Central memory CD8-positive, alpha-beta T cell (primary cell): Measurements from ENCODE around the gene CCSER2.
"Not testable (repeated sequence)": the region's sequence is repeated elsewhere in the genome, so short reads cannot be mapped to it uniquely, and the experiment has no call there.

Experiments used
- ATAC-seq: fragments of 150-1000 bp; cut with Tn5 transposase; replicated peaks from 2 replicates; pipeline ENCODE4 v1.10.0; 2022; ENCODE audit warnings: mild to moderate bottlenecking, moderate FRiP score, moderate number of reproducible peaks; ENCODE audit not compliant: poor library complexity, severe bottlenecking; ENCODE audit errors: extremely low read depth
- DNase-seq, 2 donors: peaks; one replicate each; pipeline ENCODE4 v3.0.0; 2021; ENCODE audit warnings: low spot score in 2 of 2
- H3K27ac Mint-ChIP-seq: one replicate; pipeline ENCODE4 v1.8.0; 2022; ENCODE audit warnings: low read depth, mild to moderate bottlenecking, moderate library complexity, mixed read lengths
- H3K27me3 Mint-ChIP-seq: one replicate; pipeline ENCODE4 v1.8.0; 2022; ENCODE audit warnings: mixed read lengths
- H3K36me3 Mint-ChIP-seq: one replicate; pipeline ENCODE4 v1.8.0; 2022; ENCODE audit warnings: mild to moderate bottlenecking, moderate library complexity, mixed read lengths; ENCODE audit not compliant: insufficient read depth
- H3K4me1 Mint-ChIP-seq: one replicate; pipeline ENCODE4 v1.8.0; 2022; ENCODE audit warnings: mixed read lengths
- H3K4me3 Mint-ChIP-seq: one replicate; pipeline ENCODE4 v1.8.0; 2022; ENCODE audit warnings: mild to moderate bottlenecking, moderate library complexity, mixed read lengths
- H3K9me3 Mint-ChIP-seq: one replicate; pipeline ENCODE4 v1.8.0; 2022; ENCODE audit warnings: mixed read lengths

Gene CCSER2

GRCh38 chr10:84412482-84412881 is 84.1 kb downstream of the CCSER2 start:
- no peak overlapping the region for H3K27ac Mint-ChIP-seq
- ATAC-seq: no peak
- H3K4me1 Mint-ChIP-seq: peaks cover 76% of the 10 kb centered on the region
- peaks cover 16% of the 10 kb centered on the region for H3K36me3 Mint-ChIP-seq
- peaks cover 17% of the 10 kb centered on the region for H3K9me3 Mint-ChIP-seq
- H3K27me3 Mint-ChIP-seq: no peaks in the 10 kb centered on the region
- H3K4me3 Mint-ChIP-seq: no peak overlapping the region
- no peak for DNase-seq

GRCh38 chr10:84414110-84414509 is 85.7 kb downstream of the CCSER2 start:
- H3K4me1 Mint-ChIP-seq: peaks cover 65% of the 10 kb centered on the region
- H3K9me3 Mint-ChIP-seq: peaks cover 17% of the 10 kb centered on the region
- not testable (repeated sequence) for H3K27me3 Mint-ChIP-seq, ATAC-seq, H3K27ac Mint-ChIP-seq, DNase-seq, H3K4me3 Mint-ChIP-seq
- H3K36me3 Mint-ChIP-seq: peaks cover 13% of the 10 kb centered on the region

GRCh38 chr10:84415539-84416244 is 87.3 kb downstream of the CCSER2 start:
- Mint-ChIP-seq H3K36me3 (peaks cover 18% of the 10 kb centered on the region), H3K27ac (no peak overlapping the region), H3K4me1 (peaks cover 64% of the 10 kb centered on the region), H3K27me3 (no peaks in the 10 kb centered on the region), H3K4me3 (no peak overlapping the region), H3K9me3 (peaks cover 17% of the 10 kb centered on the region)
- ATAC-seq: no peak
- DNase-seq: no peak

- no peak for ATAC-seq
- no peak for DNase-seq
- no peak overlapping the region for H3K4me3 Mint-ChIP-seq
- H3K27me3 Mint-ChIP-seq: no peaks in the 10 kb centered on the region
- peaks cover 18% of the 10 kb centered on the region for H3K36me3 Mint-ChIP-seq
- peaks cover 17% of the 10 kb centered on the region for H3K9me3 Mint-ChIP-seq
- no peak overlapping the region for H3K27ac Mint-ChIP-seq
- H3K4me1 Mint-ChIP-seq: peaks cover 64% of the 10 kb centered on the region
Measured at GRCh38 chr10:84416245-84416555, 87.8 kb downstream of the CCSER2 start.

- Mint-ChIP-seq H3K4me3 (no peak overlapping the region), H3K27ac (no peak overlapping the region), H3K27me3 (no peaks in the 10 kb centered on the region), H3K36me3 (peaks cover 19% of the 10 kb centered on the region), H3K4me1 (peaks cover 60% of the 10 kb centered on the region), H3K9me3 (no peaks in the 10 kb centered on the region)
- DNase-seq (no peak), ATAC-seq (no peak)
Measured at GRCh38 chr10:84423719-84424118, 95.3 kb downstream of the CCSER2 start.

GRCh38 chr10:84424731-84425167 is 96.4 kb downstream of the CCSER2 start:
- H3K4me3 Mint-ChIP-seq: peak overlapping the region; percentile 66
- no peak for DNase-seq
- H3K9me3 Mint-ChIP-seq: no peaks in the 10 kb centered on the region
- H3K27me3 Mint-ChIP-seq: no peaks in the 10 kb centered on the region
- peaks cover 16% of the 10 kb centered on the region for H3K36me3 Mint-ChIP-seq
- peak; percentile 67 for ATAC-seq
- H3K27ac Mint-ChIP-seq: peak overlapping the region; percentile 69
- H3K4me1 Mint-ChIP-seq: peaks cover 65% of the 10 kb centered on the region

GRCh38 chr10:84427903-84428650 is 99.7 kb downstream of the CCSER2 start:
- Mint-ChIP-seq H3K9me3 (no peaks in the 10 kb centered on the region), H3K4me3 (no peak overlapping the region), H3K36me3 (peaks cover 13% of the 10 kb centered on the region), H3K4me1 (peaks cover 57% of the 10 kb centered on the region), H3K27me3 (no peaks in the 10 kb centered on the region), H3K27ac (peak overlapping the region; percentile 56)
- ATAC-seq: no peak
- DNase-seq: no peak

GRCh38 chr10:84428711-84429110 is 100.3 kb downstream of the CCSER2 start:
- ATAC-seq (no peak), DNase-seq (no peak)
- Mint-ChIP-seq H3K36me3 (peaks cover 11% of the 10 kb centered on the region), H3K4me3 (no peak overlapping the region), H3K27me3 (no peaks in the 10 kb centered on the region), H3K4me1 (peaks cover 57% of the 10 kb centered on the region), H3K27ac (no peak overlapping the region), H3K9me3 (no peaks in the 10 kb centered on the region)

- H3K4me3 Mint-ChIP-seq: no peak overlapping the region
Measured at GRCh38 chr10:84429926-84430520, 101.6 kb downstream of the CCSER2 start.

GRCh38 chr10:84432891-84433290 is 104.5 kb downstream of the CCSER2 start:
- no peak overlapping the region for H3K27ac Mint-ChIP-seq
- H3K9me3 Mint-ChIP-seq: no peaks in the 10 kb centered on the region
- H3K4me1 Mint-ChIP-seq: peaks cover 54% of the 10 kb centered on the region
- no peak for ATAC-seq
- peaks cover 12% of the 10 kb centered on the region for H3K36me3 Mint-ChIP-seq
- no peak for DNase-seq
- no peak overlapping the region for H3K4me3 Mint-ChIP-seq
- no peaks in the 10 kb centered on the region for H3K27me3 Mint-ChIP-seq

More at GRCh38 chr10:84429926-84430520, 101.6 kb downstream of the CCSER2 start:
- Mint-ChIP-seq H3K27ac (peak overlapping the region; percentile 9), H3K27me3 (no peaks in the 10 kb centered on the region), H3K4me1 (peaks cover 57% of the 10 kb centered on the region), H3K36me3 (peaks cover 7% of the 10 kb centered on the region), H3K9me3 (no peaks in the 10 kb centered on the region)
- DNase-seq: peak; percentile 36 to 47
- ATAC-seq: peak; percentile 80

- Mint-ChIP-seq H3K4me3 (no peak overlapping the region), H3K27ac (peak overlapping the region; percentile 78), H3K9me3 (no peaks in the 10 kb centered on the region), H3K27me3 (no peaks in the 10 kb centered on the region), H3K4me1 (peaks cover 18% of the 10 kb centered on the region), H3K36me3 (peaks cover 35% of the 10 kb centered on the region)
- ATAC-seq: no peak
- no peak for DNase-seq
Measured at GRCh38 chr10:84440781-84441180, 112.4 kb downstream of the CCSER2 start.

- Mint-ChIP-seq H3K4me3 (no peak overlapping the region), H3K36me3 (peaks cover 24% of the 10 kb centered on the region), H3K27ac (no peak overlapping the region), H3K4me1 (peaks cover 36% of the 10 kb centered on the region), H3K9me3 (no peaks in the 10 kb centered on the region), H3K27me3 (no peaks in the 10 kb centered on the region)
- DNase-seq (no peak), ATAC-seq (no peak)
Measured at GRCh38 chr10:84447701-84448400, 119.5 kb downstream of the CCSER2 start.
